Measurements from ENCODE around the gene KCNV2.

The KCNV2 gene

GRCh38 chr9:2722715-2723114 lies 5.4 kb downstream of the KCNV2 start:
- no peak for DNase-seq

- DNase-seq, result no peak
Observed at GRCh38 chr9:2723376-2724065, 6.2 kb downstream of the KCNV2 start.

GRCh38 chr9:2725126-2725525 lies 7.8 kb downstream of the KCNV2 start:
- no peak for DNase-seq

- DNase-seq, result no peak
Observed at GRCh38 chr9:2725898-2726649, 8.8 kb downstream of the KCNV2 start.

- DNase-seq, result no peak
Observed at GRCh38 chr9:2726650-2727340, 9.5 kb downstream of the KCNV2 start.

GRCh38 chr9:2727374-2727773 lies 10.1 kb downstream of the KCNV2 start:
- no peak for DNase-seq

GRCh38 chr9:2727966-2728613 lies 10.8 kb downstream of the KCNV2 start:
- DNase-seq, result no peak

GRCh38 chr9:2729003-2729402 lies 11.7 kb downstream of the KCNV2 start:
- DNase-seq, result no peak

GRCh38 chr9:2729721-2730120 lies 12.4 kb downstream of the KCNV2 start:
- DNase-seq, result no peak

GRCh38 chr9:2730971-2731370 lies 13.7 kb downstream of the KCNV2 start:
- no peak for DNase-seq

GRCh38 chr9:2732492-2732891 lies 15.2 kb downstream of the KCNV2 start:
- DNase-seq, result no peak

GRCh38 chr9:2740616-2741015 lies 23.3 kb downstream of the KCNV2 start:
- DNase-seq, result no peak

- DNase-seq, result no peak
Observed at GRCh38 chr9:2741441-2742158, 24.3 kb downstream of the KCNV2 start.

- no peak for DNase-seq
Observed at GRCh38 chr9:2742214-2742613, 24.9 kb downstream of the KCNV2 start.

GRCh38 chr9:2743937-2744529 lies 26.7 kb downstream of the KCNV2 start:
- DNase-seq, result no peak

GRCh38 chr9:2745560-2746380 lies 28.5 kb downstream of the KCNV2 start:
- no peak for DNase-seq

- DNase-seq, result no peak
Observed at GRCh38 chr9:2749485-2749884, 32.2 kb downstream of the KCNV2 start.

- DNase-seq, result no peak
Observed at GRCh38 chr9:2755285-2755684, 38.0 kb downstream of the KCNV2 start.

- no peak for DNase-seq
Observed at GRCh38 chr9:2758162-2758897, 41.0 kb downstream of the KCNV2 start.

GRCh38 chr9:2758898-2759510 lies 41.7 kb downstream of the KCNV2 start:
- DNase-seq, result no peak

All from activated CD4-positive, alpha-beta T cell treated with anti-CD3 and anti-CD28 coated beads for 4 hours (primary cell).